Loucy (cell line): ENCODE measurements around the gene IGF1R.

Experiments used
- H2AFZ ChIP-seq: fragments of 200-600 bp; sonication (generic); 2 replicates; pipeline ENCODE4 v1.6.0; 2016; ENCODE audit warnings: antibody characterized with exemption, mild to moderate bottlenecking, low read length, moderate library complexity
- H3F3A ChIP-seq: fragments of 200-600 bp; 2 replicates; pipeline ENCODE4 v1.6.0; 2016; ENCODE audit warnings: antibody characterized with exemption, low read depth, mild to moderate bottlenecking
- H3K27me3 ChIP-seq: fragments of 200-600 bp; sonication (generic); 2 replicates; pipeline ENCODE4 v1.6.1; 2014; ENCODE audit warnings: low read length, mild to moderate bottlenecking; ENCODE audit not compliant: insufficient read depth, poor library complexity, severe bottlenecking
- H3K36me3 ChIP-seq: fragments of 200-600 bp; sonication (generic); 2 replicates; pipeline ENCODE4 v1.6.1; 2016; ENCODE audit warnings: low read length; ENCODE audit not compliant: insufficient read depth
- H3K4me1 ChIP-seq: fragments of 200-600 bp; sonication (generic); 2 replicates; pipeline ENCODE4 v1.5.1; 2014; ENCODE audit warnings: low read length, mild to moderate bottlenecking; ENCODE audit not compliant: insufficient read depth, poor library complexity, severe bottlenecking
- H3K4me2 ChIP-seq: fragments of 200-600 bp; sonication (generic); 2 replicates; pipeline ENCODE4 v1.6.0; 2014; ENCODE audit warnings: antibody characterized with exemption, low read length, low read depth, mild to moderate bottlenecking; ENCODE audit not compliant: poor library complexity, severe bottlenecking
- H3K4me3 ChIP-seq: fragments of 200-600 bp; sonication (generic); 2 replicates; pipeline ENCODE4 v1.5.1; 2014; ENCODE audit warnings: low read length, mild to moderate bottlenecking, mixed read lengths; ENCODE audit not compliant: poor library complexity, severe bottlenecking
- H3K79me2 ChIP-seq: fragments of 200-600 bp; sonication (generic); 2 replicates; pipeline ENCODE4 v1.6.1; 2014; ENCODE audit warnings: low read length; ENCODE audit not compliant: insufficient read depth
- H3K9ac ChIP-seq: fragments of 200-600 bp; sonication (generic); 2 replicates; pipeline ENCODE4 v1.6.0; 2014; ENCODE audit warnings: mild to moderate bottlenecking, low read depth, low read length, moderate library complexity; ENCODE audit not compliant: poor library complexity, severe bottlenecking
- H3K9me2 ChIP-seq: fragments of 200-600 bp; sonication (generic); replicated peaks from 2 replicates; pipeline ENCODE4 v1.6.1; 2016; ENCODE audit warnings: low read depth, low read length, mixed read lengths
- H3K9me3 ChIP-seq: fragments of 200-600 bp; sonication (generic); 2 replicates; pipeline ENCODE4 v1.6.1; 2014; ENCODE audit warnings: mild to moderate bottlenecking, antibody characterized with exemption, low read length, low read depth; ENCODE audit not compliant: insufficient read depth
- H4K20me1 ChIP-seq: fragments of 200-600 bp; sonication (generic); 2 replicates; pipeline ENCODE4 v1.6.0; 2014; ENCODE audit warnings: antibody characterized with exemption, low read length, mild to moderate bottlenecking; ENCODE audit not compliant: insufficient read depth, poor library complexity, severe bottlenecking
- EZH2phosphoT487 ChIP-seq: fragments of 200-600 bp; IDR thresholded peaks from 2 replicates; pipeline ENCODE4 v1.6.1; 2018; ENCODE audit warnings: antibody characterized with exemption, mild to moderate bottlenecking, moderate library complexity, borderline replicate concordance
- TF ChIP-seq, protein P1 (sequence below): fragments of 200-600 bp; sonication (generic); conservative IDR thresholded peaks from 2 replicates; pipeline ENCODE4 v1.5.1; 2014; ENCODE audit warnings: mild to moderate bottlenecking, antibody characterized with exemption, low read length

IGF1R gene

DNA sequence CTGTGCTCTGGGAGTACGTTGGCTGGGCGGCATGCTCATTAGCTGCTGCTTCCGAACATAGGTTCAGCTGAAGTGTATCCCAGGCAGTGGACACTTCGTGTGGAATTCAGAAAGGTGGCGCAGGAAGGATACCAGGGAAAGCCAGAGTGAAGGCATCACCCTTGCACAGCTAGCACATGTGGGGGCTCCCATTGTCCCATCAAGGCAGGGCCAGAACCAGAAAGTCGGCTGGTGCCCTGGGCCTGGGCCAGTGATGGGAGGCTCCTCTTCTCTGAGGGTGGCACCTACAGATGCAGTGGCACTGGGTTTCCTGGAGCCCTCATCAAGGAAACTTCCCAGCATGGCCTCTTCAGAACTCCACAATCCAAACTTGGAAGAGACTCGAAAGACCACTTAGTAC, 302.7 kb downstream of the IGF1R start:
- Histone ChIP-seq H3K36me3 (peaks cover 40% of the 10 kb centered on the region; the same call in 1 of the 2 replicates), H3K79me2 (no peaks in the 10 kb centered on the region), H3F3A (no peaks in the 10 kb centered on the region), H3K9me3 (no peaks in the 10 kb centered on the region), H3K4me1 (no peaks in the 10 kb centered on the region), H2AFZ (no peak overlapping the region), H3K4me3 (no peak overlapping the region), H3K9me2 (no peaks in the 10 kb centered on the region), H3K9ac (no peak overlapping the region), H3K4me2 (no peak overlapping the region), H3K27me3 (no peaks in the 10 kb centered on the region), H4K20me1 (no peaks in the 10 kb centered on the region)
- TF ChIP-seq, protein P1, sequence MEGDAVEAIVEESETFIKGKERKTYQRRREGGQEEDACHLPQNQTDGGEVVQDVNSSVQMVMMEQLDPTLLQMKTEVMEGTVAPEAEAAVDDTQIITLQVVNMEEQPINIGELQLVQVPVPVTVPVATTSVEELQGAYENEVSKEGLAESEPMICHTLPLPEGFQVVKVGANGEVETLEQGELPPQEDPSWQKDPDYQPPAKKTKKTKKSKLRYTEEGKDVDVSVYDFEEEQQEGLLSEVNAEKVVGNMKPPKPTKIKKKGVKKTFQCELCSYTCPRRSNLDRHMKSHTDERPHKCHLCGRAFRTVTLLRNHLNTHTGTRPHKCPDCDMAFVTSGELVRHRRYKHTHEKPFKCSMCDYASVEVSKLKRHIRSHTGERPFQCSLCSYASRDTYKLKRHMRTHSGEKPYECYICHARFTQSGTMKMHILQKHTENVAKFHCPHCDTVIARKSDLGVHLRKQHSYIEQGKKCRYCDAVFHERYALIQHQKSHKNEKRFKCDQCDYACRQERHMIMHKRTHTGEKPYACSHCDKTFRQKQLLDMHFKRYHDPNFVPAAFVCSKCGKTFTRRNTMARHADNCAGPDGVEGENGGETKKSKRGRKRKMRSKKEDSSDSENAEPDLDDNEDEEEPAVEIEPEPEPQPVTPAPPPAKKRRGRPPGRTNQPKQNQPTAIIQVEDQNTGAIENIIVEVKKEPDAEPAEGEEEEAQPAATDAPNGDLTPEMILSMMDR = no peak
- TF ChIP-seq EZH2phosphoT487 = no peak

DNA sequence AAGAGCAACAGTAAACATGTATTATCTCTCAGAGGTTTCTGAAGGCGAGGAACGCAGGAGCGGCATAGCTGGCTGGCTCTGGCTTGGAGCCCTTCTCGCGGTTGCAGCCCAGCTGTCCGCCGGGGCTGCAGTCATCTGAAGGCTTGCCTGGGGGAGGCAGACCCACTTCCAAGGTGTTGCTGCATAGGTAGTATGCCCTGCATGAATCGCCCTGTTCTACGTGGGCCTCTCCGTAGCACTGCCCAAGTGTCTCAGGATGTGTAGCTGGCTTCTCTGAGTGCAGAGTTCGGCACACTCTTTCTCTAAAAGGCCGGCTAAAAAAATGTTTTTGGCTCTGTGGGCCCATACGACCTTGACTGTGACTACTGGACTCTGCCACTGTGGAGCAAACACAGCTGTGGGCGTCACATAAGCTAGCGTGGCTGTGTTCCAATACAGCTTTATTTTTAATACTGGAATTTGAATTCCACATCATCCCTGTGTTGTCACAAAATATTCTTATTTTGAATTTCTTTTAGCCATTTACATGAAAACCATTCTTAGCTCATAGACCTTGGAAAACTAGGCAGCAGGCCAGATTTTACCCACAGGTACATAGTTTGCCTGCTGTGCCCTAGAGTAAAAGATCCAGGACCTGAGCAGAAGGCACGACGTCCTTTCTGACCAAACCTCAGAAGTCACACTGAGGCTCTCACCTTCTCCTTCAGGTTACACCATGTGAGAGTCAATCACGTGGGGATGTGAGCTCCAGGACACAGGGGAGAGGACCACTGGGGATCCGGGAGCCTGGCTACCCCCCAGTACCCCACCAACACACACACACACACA, 303.4 kb downstream of the IGF1R start:
- H4K20me1 ChIP-seq = no peaks in the 10 kb centered on the region
- H3K4me3 ChIP-seq = no peak overlapping the region
- H3K9me2 ChIP-seq = no peaks in the 10 kb centered on the region
- H3K4me1 ChIP-seq = no peaks in the 10 kb centered on the region
- no peaks in the 10 kb centered on the region for H3K79me2 ChIP-seq
- H3K36me3 ChIP-seq = peaks cover 44% of the 10 kb centered on the region; the same call in 1 of the 2 replicates
- H3K9ac ChIP-seq = no peak overlapping the region
- no peaks in the 10 kb centered on the region for H3F3A ChIP-seq
- no peaks in the 10 kb centered on the region for H3K9me3 ChIP-seq
- no peaks in the 10 kb centered on the region for H3K27me3 ChIP-seq
- TF ChIP-seq, protein P1 = no peak
- TF ChIP-seq EZH2phosphoT487 = no peak
- H2AFZ ChIP-seq = no peak overlapping the region
- H3K4me2 ChIP-seq = no peak overlapping the region

DNA sequence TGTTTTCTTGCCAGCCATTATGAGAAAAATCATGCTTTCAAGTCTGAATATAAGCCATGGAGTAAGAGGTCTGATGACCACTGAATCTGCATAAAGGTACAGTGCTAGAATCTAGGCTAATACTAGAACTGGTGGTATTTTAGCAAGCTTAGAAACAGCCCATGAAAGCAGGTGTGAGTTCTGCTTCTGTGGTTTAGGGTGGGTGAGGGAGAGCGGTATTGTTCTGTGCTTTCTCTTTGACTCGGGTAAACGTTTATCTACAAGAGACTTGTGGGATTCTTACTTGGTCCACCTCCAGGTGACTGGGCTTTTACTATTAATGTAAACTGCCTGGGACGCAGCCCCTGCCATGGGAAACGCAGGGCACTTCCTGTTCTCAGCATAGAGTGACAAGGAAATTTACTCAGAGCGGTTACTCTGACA, 304.1 kb downstream of the IGF1R start:
- peaks cover 49% of the 10 kb centered on the region; the same call in 1 of the 2 replicates for H3K36me3 ChIP-seq
- no peaks in the 10 kb centered on the region for H4K20me1 ChIP-seq
- H3K9me3 ChIP-seq = no peaks in the 10 kb centered on the region
- H3K4me2 ChIP-seq = no peak overlapping the region
- no peaks in the 10 kb centered on the region for H3K27me3 ChIP-seq
- no peaks in the 10 kb centered on the region for H3F3A ChIP-seq
- no peak overlapping the region for H2AFZ ChIP-seq
- TF ChIP-seq, protein P1 = no peak
- no peak for TF ChIP-seq EZH2phosphoT487
- H3K4me1 ChIP-seq = no peaks in the 10 kb centered on the region
- H3K79me2 ChIP-seq = no peaks in the 10 kb centered on the region
- no peaks in the 10 kb centered on the region for H3K9me2 ChIP-seq
- no peak overlapping the region for H3K4me3 ChIP-seq
- no peak overlapping the region for H3K9ac ChIP-seq
